DOHH2 (cell line): ENCODE data around the gene ZSCAN25.
"Not testable (repeated sequence)": the region's sequence is repeated elsewhere in the genome, so short reads cannot be mapped to it uniquely, and the experiment has no call there.

Experiments used
- H3F3A ChIP-seq: fragments of 200-600 bp; sonication (generic), shearing (Covaris generic); 2 replicates; pipeline ENCODE4 v1.6.0; 2016; ENCODE audit warnings: antibody characterized with exemption, mild to moderate bottlenecking; ENCODE audit not compliant: control insufficient read depth, insufficient read depth
- H3K27ac ChIP-seq: fragments of 200-600 bp; sonication (generic); 2 replicates; pipeline ENCODE4 v1.5.1; 2014; ENCODE audit warnings: low read depth, mild to moderate bottlenecking, low read length, moderate library complexity
- H3K27me3 ChIP-seq: fragments of 200-600 bp; sonication (generic); 2 replicates; pipeline ENCODE4 v1.6.1; 2014; ENCODE audit warnings: mild to moderate bottlenecking, low read length, mixed read lengths; ENCODE audit not compliant: control insufficient read depth
- H3K36me3 ChIP-seq: fragments of 200-600 bp; sonication (generic); 2 replicates; pipeline ENCODE4 v1.6.1; 2014; ENCODE audit warnings: mild to moderate bottlenecking, low read length, moderate library complexity, mixed read lengths; ENCODE audit not compliant: control insufficient read depth
- H3K4me1 ChIP-seq: fragments of 200-600 bp; sonication (generic); 2 replicates; pipeline ENCODE4 v1.6.1; 2014; ENCODE audit warnings: mild to moderate bottlenecking, low read length, mixed read lengths; ENCODE audit not compliant: control insufficient read depth
- H3K4me2 ChIP-seq: fragments of 200-600 bp; sonication (generic); 2 replicates; pipeline ENCODE4 v1.6.0; 2014; ENCODE audit warnings: mild to moderate bottlenecking, low read length, moderate library complexity
- H3K4me3 ChIP-seq: fragments of 200-600 bp; sonication (generic); 2 replicates; pipeline ENCODE4 v1.5.1; 2014; ENCODE audit warnings: mild to moderate bottlenecking, low read length, mixed read lengths
- H3K79me2 ChIP-seq: fragments of 200-600 bp; sonication (generic); 2 replicates; pipeline ENCODE4 v1.6.1; 2014; ENCODE audit warnings: mild to moderate bottlenecking, low read length, mixed read lengths; ENCODE audit not compliant: control insufficient read depth
- H3K9me2 ChIP-seq: fragments of 200-600 bp; sonication (generic); replicated peaks from 2 replicates; pipeline ENCODE4 v1.6.1; 2014; ENCODE audit warnings: mild to moderate bottlenecking, low read length, mixed read lengths; ENCODE audit not compliant: control insufficient read depth
- H3K9me3 ChIP-seq: fragments of 200-600 bp; sonication (generic); 2 replicates; pipeline ENCODE4 v1.6.1; 2014; ENCODE audit warnings: antibody characterized with exemption, low read length, mixed read lengths; ENCODE audit not compliant: control insufficient read depth, insufficient read depth
- H4K20me1 ChIP-seq: fragments of 200-600 bp; sonication (generic); 2 replicates; pipeline ENCODE4 v1.6.0; 2014; ENCODE audit warnings: low read depth, mild to moderate bottlenecking, antibody characterized with exemption, low read length, moderate library complexity; ENCODE audit not compliant: control insufficient read depth, insufficient read depth
- EZH2phosphoT487 ChIP-seq: fragments of 200-600 bp; sonication (generic); IDR thresholded peaks from 2 replicates; pipeline ENCODE4 v1.6.1; 2017; ENCODE audit warnings: borderline replicate concordance, mild to moderate bottlenecking, antibody characterized with exemption, low read length, moderate library complexity, mixed read lengths
- TF ChIP-seq, protein P1 (sequence below): fragments of 200-600 bp; sonication (generic); IDR thresholded peaks from one replicate; pipeline ENCODE4 v1.5.1; 2014; ENCODE audit warnings: antibody characterized with exemption, mild to moderate bottlenecking, low read depth, low read length; ENCODE audit not compliant: poor library complexity, severe bottlenecking

ZSCAN25 gene

DNA sequence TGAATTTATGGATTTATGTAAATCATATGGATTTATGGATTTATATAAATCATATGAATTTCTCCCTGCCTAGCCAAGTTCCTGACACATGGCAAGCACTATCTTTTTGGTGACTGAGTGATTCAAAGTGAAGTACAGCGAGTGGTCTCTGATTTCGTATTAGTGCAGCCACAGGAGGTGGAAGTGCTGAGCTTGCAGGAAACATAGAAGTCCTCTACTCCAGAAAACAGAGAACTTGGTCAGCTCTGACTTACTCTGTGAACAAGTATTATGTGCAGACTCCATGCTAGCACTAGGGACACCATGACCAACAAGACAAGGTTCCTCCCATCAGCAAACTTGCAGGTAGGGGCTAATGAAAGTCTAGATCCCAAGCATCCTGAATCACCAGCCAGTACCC lies 34.5 kb downstream of the ZSCAN25 start:
- Histone ChIP-seq H3K4me3 (no peak overlapping the region), H4K20me1 (no peaks in the 10 kb centered on the region; the same call in 1 of the 2 replicates)
- TF ChIP-seq EZH2phosphoT487: no peak
- TF ChIP-seq, protein P1, sequence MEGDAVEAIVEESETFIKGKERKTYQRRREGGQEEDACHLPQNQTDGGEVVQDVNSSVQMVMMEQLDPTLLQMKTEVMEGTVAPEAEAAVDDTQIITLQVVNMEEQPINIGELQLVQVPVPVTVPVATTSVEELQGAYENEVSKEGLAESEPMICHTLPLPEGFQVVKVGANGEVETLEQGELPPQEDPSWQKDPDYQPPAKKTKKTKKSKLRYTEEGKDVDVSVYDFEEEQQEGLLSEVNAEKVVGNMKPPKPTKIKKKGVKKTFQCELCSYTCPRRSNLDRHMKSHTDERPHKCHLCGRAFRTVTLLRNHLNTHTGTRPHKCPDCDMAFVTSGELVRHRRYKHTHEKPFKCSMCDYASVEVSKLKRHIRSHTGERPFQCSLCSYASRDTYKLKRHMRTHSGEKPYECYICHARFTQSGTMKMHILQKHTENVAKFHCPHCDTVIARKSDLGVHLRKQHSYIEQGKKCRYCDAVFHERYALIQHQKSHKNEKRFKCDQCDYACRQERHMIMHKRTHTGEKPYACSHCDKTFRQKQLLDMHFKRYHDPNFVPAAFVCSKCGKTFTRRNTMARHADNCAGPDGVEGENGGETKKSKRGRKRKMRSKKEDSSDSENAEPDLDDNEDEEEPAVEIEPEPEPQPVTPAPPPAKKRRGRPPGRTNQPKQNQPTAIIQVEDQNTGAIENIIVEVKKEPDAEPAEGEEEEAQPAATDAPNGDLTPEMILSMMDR: no peak

DNA sequence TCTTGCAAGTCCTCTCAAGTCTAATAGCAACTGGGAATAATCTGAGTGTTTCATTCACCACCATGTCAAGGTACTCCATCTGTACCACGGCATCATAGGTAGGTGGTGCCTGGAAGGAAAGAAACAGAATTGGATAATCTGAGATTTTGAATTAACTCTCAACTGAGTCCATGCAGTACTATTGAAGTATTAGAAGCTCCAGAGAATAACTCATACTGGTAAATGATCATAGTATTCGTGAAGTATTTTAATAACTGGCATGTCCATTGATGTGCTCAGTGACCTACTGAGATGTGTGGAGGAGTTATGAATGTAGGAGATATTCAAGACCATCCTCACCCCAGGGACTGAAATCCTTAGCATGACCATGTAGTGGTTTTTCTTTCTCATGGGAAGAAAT lies 35.9 kb downstream of the ZSCAN25 start:
- no peak overlapping the region for H3K27ac ChIP-seq
- H3K27me3 ChIP-seq: no peaks in the 10 kb centered on the region
- no peaks in the 10 kb centered on the region for H3K9me3 ChIP-seq
- no peaks in the 10 kb centered on the region; the same call in 1 of the 2 replicates for H4K20me1 ChIP-seq
- no peaks in the 10 kb centered on the region for H3K79me2 ChIP-seq
- no peak overlapping the region for H3K4me3 ChIP-seq
- no peaks in the 10 kb centered on the region for H3K9me2 ChIP-seq
- TF ChIP-seq, protein P1: no peak
- TF ChIP-seq EZH2phosphoT487: no peak
- H3K4me1 ChIP-seq: no peaks in the 10 kb centered on the region
- H3K4me2 ChIP-seq: no peak overlapping the region
- H3F3A ChIP-seq: no peaks in the 10 kb centered on the region
- H3K36me3 ChIP-seq: no peaks in the 10 kb centered on the region

More for the DNA sequence above, 34.5 kb downstream of the ZSCAN25 start:
- no peaks in the 10 kb centered on the region for H3K36me3 ChIP-seq
- H3F3A ChIP-seq: no peaks in the 10 kb centered on the region
- no peaks in the 10 kb centered on the region for H3K27me3 ChIP-seq
- H3K4me2 ChIP-seq: no peak overlapping the region
- H3K9me2 ChIP-seq: no peaks in the 10 kb centered on the region
- H3K4me1 ChIP-seq: no peaks in the 10 kb centered on the region
- H3K9me3 ChIP-seq: no peaks in the 10 kb centered on the region
- H3K27ac ChIP-seq: no peak overlapping the region
- no peaks in the 10 kb centered on the region for H3K79me2 ChIP-seq

DNA sequence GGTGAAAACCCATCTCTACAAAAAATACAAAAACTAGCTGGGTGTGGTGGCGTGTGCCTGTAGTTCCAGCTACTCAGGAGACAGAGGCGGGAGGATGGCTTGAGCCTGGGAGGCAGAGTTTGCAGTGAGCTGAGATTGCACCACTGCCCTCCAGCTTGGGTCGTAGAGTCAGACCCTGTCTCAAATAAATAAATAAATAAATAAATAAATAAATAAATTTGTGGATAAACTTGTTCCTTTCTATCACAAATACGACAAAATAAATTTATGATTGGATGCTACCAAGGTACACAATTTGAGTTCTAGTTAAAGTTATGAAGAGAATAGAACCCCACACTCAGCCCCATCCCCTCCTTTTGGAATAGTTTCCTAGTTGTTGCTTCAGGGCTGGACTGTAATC lies 36.5 kb downstream of the ZSCAN25 start:
- H3K79me2 ChIP-seq: not testable (repeated sequence)

DNA sequence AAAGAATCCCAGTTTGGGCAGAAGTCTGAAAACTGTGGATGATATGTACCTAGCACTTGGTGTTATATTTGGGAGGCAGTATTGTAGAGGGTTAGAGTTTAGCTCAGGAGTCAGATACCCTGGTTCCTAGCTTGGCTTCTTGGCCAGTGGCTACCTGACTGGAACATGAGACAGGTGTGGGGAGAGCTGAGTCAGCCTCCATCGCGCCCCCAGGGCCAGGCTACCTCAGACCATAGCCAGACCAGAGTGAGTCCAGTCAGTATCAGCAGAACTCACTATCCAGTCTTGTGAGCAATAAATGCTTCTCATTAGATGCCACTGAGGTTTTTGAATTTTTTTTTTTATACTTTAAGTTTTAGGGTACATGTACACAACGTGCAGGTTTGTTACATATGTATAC lies 37.0 kb downstream of the ZSCAN25 start:
- Histone ChIP-seq H3K27me3 (no peaks in the 10 kb centered on the region), H3K27ac (no peak overlapping the region), H3K4me2 (no peak overlapping the region), H3F3A (no peaks in the 10 kb centered on the region), H4K20me1 (no peaks in the 10 kb centered on the region; the same call in 1 of the 2 replicates), H3K9me2 (no peaks in the 10 kb centered on the region), H3K36me3 (no peaks in the 10 kb centered on the region), H3K4me3 (no peak overlapping the region), H3K9me3 (no peaks in the 10 kb centered on the region), H3K79me2 (no peaks in the 10 kb centered on the region), H3K4me1 (no peaks in the 10 kb centered on the region)
- TF ChIP-seq, protein P1: no peak

More for the DNA sequence above, 36.5 kb downstream of the ZSCAN25 start:
- not testable (repeated sequence) for H3K4me2 ChIP-seq, H3K9me2 ChIP-seq, H3K9me3 ChIP-seq, H3K4me1 ChIP-seq, H3K27me3 ChIP-seq, H3K27ac ChIP-seq, H3K4me3 ChIP-seq, H3K36me3 ChIP-seq, H3F3A ChIP-seq, H4K20me1 ChIP-seq

DNA sequence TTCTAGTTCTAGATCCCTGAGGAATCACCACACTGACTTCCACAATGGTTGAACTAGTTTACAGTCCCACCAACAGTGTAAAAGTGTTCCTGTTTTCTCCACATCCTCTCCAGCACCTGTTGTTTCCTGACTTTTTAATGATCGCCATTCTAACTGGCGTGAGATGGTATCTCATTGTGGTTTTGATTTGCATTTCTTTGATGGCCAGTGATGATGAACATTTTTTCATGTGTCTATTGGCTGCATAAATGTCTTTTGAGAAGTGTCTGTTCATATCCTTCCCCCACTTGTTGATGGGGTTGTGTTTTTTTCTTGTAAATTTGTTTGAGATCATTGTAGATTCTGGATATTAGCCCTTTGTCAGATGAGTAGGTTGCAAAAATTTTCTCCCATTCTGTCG lies 37.9 kb downstream of the ZSCAN25 start:
- not testable (repeated sequence) for H3F3A ChIP-seq, H3K4me3 ChIP-seq, H3K27me3 ChIP-seq, H3K9me2 ChIP-seq, H3K4me1 ChIP-seq, H4K20me1 ChIP-seq, H3K36me3 ChIP-seq, H3K9me3 ChIP-seq, H3K79me2 ChIP-seq, H3K4me2 ChIP-seq, H3K27ac ChIP-seq

DNA sequence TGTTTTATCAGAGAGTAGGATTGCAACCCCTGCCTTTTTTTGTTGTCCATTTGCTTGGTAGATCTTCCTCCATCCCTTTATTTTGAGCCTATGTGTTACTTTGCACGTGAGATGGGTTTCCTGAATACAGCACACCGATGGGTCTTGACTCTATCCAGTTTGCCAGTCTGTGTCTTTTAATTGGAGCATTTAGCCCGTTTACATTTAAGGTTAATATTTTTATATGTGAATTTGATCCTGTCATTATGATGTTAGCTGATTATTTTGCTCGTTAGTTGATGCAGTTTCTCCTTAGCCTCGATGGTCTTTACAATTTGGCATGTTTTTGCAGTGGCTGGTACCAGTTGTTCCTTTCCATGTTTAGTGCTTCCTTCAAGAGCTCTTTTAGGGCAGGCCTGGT lies 41.1 kb downstream of the ZSCAN25 start:
- H3K9me2 ChIP-seq, H3K4me3 ChIP-seq, H3F3A ChIP-seq, H3K27ac ChIP-seq, H3K79me2 ChIP-seq, H4K20me1 ChIP-seq, H3K4me1 ChIP-seq, H3K36me3 ChIP-seq, H3K27me3 ChIP-seq, H3K4me2 ChIP-seq, H3K9me3 ChIP-seq: not testable (repeated sequence)
